A549 (cell line): ENCODE data around the gene EIF5.

ENCODE experiments used
- CEBPB ChIP-seq, 2 experiments: fragments of >200 bp in 1 of 2; sonication (Bioruptor Twin) in 1 of 2; formaldehyde crosslinking in 1 of 2; IDR thresholded peaks; 2 replicates each; pipeline ENCODE4 v1.6.1; 2012 to 2016
- POLR2A ChIP-seq: IDR thresholded peaks from 2 replicates; pipeline ENCODE4 v1.6.1; 2012; ENCODE audit warnings: mild to moderate bottlenecking, low read length
- TF ChIP-seq, protein P1 (sequence below): fragments of 200-600 bp; sonication (generic); IDR thresholded peaks from 2 replicates; pipeline ENCODE4 v1.6.1; 2016; ENCODE audit warnings: antibody characterized with exemption, mild to moderate bottlenecking, moderate library complexity
- TF ChIP-seq, protein P2 (sequence below): fragments of >200 bp; sonication (Bioruptor Twin); formaldehyde crosslinking; IDR thresholded peaks from 3 replicates; pipeline ENCODE4 v1.5.1; 2016

- TF ChIP-seq, protein P1, sequence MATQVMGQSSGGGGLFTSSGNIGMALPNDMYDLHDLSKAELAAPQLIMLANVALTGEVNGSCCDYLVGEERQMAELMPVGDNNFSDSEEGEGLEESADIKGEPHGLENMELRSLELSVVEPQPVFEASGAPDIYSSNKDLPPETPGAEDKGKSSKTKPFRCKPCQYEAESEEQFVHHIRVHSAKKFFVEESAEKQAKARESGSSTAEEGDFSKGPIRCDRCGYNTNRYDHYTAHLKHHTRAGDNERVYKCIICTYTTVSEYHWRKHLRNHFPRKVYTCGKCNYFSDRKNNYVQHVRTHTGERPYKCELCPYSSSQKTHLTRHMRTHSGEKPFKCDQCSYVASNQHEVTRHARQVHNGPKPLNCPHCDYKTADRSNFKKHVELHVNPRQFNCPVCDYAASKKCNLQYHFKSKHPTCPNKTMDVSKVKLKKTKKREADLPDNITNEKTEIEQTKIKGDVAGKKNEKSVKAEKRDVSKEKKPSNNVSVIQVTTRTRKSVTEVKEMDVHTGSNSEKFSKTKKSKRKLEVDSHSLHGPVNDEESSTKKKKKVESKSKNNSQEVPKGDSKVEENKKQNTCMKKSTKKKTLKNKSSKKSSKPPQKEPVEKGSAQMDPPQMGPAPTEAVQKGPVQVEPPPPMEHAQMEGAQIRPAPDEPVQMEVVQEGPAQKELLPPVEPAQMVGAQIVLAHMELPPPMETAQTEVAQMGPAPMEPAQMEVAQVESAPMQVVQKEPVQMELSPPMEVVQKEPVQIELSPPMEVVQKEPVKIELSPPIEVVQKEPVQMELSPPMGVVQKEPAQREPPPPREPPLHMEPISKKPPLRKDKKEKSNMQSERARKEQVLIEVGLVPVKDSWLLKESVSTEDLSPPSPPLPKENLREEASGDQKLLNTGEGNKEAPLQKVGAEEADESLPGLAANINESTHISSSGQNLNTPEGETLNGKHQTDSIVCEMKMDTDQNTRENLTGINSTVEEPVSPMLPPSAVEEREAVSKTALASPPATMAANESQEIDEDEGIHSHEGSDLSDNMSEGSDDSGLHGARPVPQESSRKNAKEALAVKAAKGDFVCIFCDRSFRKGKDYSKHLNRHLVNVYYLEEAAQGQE = no peak
- TF ChIP-seq, protein P2, sequence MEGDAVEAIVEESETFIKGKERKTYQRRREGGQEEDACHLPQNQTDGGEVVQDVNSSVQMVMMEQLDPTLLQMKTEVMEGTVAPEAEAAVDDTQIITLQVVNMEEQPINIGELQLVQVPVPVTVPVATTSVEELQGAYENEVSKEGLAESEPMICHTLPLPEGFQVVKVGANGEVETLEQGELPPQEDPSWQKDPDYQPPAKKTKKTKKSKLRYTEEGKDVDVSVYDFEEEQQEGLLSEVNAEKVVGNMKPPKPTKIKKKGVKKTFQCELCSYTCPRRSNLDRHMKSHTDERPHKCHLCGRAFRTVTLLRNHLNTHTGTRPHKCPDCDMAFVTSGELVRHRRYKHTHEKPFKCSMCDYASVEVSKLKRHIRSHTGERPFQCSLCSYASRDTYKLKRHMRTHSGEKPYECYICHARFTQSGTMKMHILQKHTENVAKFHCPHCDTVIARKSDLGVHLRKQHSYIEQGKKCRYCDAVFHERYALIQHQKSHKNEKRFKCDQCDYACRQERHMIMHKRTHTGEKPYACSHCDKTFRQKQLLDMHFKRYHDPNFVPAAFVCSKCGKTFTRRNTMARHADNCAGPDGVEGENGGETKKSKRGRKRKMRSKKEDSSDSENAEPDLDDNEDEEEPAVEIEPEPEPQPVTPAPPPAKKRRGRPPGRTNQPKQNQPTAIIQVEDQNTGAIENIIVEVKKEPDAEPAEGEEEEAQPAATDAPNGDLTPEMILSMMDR = no peak
- no peak for TF ChIP-seq CEBPB (IDR thresholded peaks at IDR 0.05)
- no peak for TF ChIP-seq POLR2A
Measured at GRCh38 chr14:103346286-103346685, 12.2 kb downstream of the EIF5 start.
